Measurements from ENCODE around the gene POU2F1.

DNA sequence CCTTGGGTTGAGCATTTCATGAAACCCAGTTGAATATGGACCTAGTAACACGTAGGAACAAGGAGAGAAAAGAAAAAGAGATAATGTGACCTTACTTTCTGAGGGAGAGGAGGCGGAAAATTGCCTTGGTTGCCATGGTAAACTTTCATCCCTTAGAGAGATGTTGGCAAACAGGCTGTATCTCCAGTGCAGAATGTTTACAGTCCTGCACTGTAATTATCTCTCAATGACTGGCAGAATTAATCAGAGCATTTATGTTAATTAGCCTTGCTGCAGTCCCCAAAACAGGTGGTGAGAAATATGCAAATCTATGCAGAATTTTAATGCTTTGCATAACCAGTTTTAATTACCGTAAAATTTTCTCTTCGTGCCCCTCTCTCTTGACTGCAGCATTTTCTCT is 150.3 kb downstream of the POU2F1 start:
- TF ChIP-seq, protein P1, sequence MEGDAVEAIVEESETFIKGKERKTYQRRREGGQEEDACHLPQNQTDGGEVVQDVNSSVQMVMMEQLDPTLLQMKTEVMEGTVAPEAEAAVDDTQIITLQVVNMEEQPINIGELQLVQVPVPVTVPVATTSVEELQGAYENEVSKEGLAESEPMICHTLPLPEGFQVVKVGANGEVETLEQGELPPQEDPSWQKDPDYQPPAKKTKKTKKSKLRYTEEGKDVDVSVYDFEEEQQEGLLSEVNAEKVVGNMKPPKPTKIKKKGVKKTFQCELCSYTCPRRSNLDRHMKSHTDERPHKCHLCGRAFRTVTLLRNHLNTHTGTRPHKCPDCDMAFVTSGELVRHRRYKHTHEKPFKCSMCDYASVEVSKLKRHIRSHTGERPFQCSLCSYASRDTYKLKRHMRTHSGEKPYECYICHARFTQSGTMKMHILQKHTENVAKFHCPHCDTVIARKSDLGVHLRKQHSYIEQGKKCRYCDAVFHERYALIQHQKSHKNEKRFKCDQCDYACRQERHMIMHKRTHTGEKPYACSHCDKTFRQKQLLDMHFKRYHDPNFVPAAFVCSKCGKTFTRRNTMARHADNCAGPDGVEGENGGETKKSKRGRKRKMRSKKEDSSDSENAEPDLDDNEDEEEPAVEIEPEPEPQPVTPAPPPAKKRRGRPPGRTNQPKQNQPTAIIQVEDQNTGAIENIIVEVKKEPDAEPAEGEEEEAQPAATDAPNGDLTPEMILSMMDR (conservative IDR thresholded peaks at IDR 0.05) = no peak
- TF ChIP-seq EZH2 (IDR thresholded peaks at IDR 0.05; ENCODE audit: low read depth) = no peak
